OCI-M2 (cell line): ENCODE results near the gene MCRIP2.

Experiments
- DNase-seq: peaks from one replicate; lab custom pipeline; 2025; ENCODE audit not compliant: unreplicated experiment; lab: John Stamatoyannopoulos, UW

The MCRIP2 gene

GRCh38 chr16:616733-617586 lies 24.7 kb upstream of the MCRIP2 start:
- DNase-seq, result no peak

GRCh38 chr16:617855-618254 lies 23.8 kb upstream of the MCRIP2 start:
- no peak for DNase-seq

GRCh38 chr16:619476-620100 lies 22.0 kb upstream of the MCRIP2 start:
- DNase-seq, result no peak

GRCh38 chr16:620700-621525 lies 20.7 kb upstream of the MCRIP2 start:
- DNase-seq, result no peak

- DNase-seq, result no peak
These were observed 20.0 kb upstream of the MCRIP2 start for GRCh38 chr16:621526-622105.

- DNase-seq, result no peak
These were observed 18.7 kb upstream of the MCRIP2 start for GRCh38 chr16:622920-623280.

GRCh38 chr16:624526-625070 lies 17.0 kb upstream of the MCRIP2 start:
- DNase-seq, result no peak

GRCh38 chr16:625117-625976 lies 16.3 kb upstream of the MCRIP2 start:
- no peak for DNase-seq

GRCh38 chr16:625977-626765 lies 15.5 kb upstream of the MCRIP2 start:
- no peak for DNase-seq

- DNase-seq, result no peak
These were observed 14.7 kb upstream of the MCRIP2 start for GRCh38 chr16:626787-627453.

GRCh38 chr16:627454-628239 lies 14.0 kb upstream of the MCRIP2 start:
- no peak for DNase-seq

- DNase-seq, result no peak
These were observed 13.1 kb upstream of the MCRIP2 start for GRCh38 chr16:628321-629061.

GRCh38 chr16:629185-629832 lies 12.3 kb upstream of the MCRIP2 start:
- no peak for DNase-seq

- no peak for DNase-seq
These were observed 11.8 kb upstream of the MCRIP2 start for GRCh38 chr16:629833-630248.

GRCh38 chr16:630249-630814 lies 11.3 kb upstream of the MCRIP2 start:
- DNase-seq, result no peak

GRCh38 chr16:630815-631405 lies 10.7 kb upstream of the MCRIP2 start, which contains the start of gene WFIKKN1:
TSS of gene WFIKKN1 (plus strand) at chr16:630985. CDS start at chr16:631254, 269 bp downstream.
- no peak for DNase-seq
